ENCODE measurements around the gene WHRN. TPM values are rescaled to one million over a fixed set of nuclear protein-coding genes. Genes with fewer than 3 reads are reported as not detected.

The WHRN gene
- total RNA-seq, 4 donors from 2014 or later: 8.4 to 12.9 (median 11.0) TPM

- Histone ChIP-seq H3K27ac (peak overlapping the region in 1 of 4 donors; percentile 92), H3K36me3 (no peaks in the 10 kb centered on the region), H3K9me3 (no peaks in the 10 kb centered on the region), H3K4me1 (peaks cover 0 to 61% (median 0%) of the 10 kb centered on the region in 3 donors), H3K4me3 (no peak overlapping the region), H3K27me3 (no peaks in the 10 kb centered on the region)
- WGBS, 2 donors (ENCODE audit: low coverage in 1 of 2): 56 to 74% methylated on average over 4 to 9 of the region's 9 CpGs
- TF ChIP-seq POLR2A (IDR thresholded peaks at IDR 0.05) (no peak), POLR2AphosphoS5 (IDR thresholded peaks at IDR 0.05) (no peak), CTCF (IDR thresholded peaks at IDR 0.05) (no peak), EP300 (IDR thresholded peaks at IDR 0.05) (no peak)
- ATAC-seq: no peak
These were observed 5.2 kb downstream of the WHRN start for GRCh38 chr9:114499941-114500696.

GRCh38 chr9:114499528-114499927, 5.7 kb downstream of the WHRN start:
- no peak overlapping the region for H3K27ac ChIP-seq
- WGBS, 2 donors (ENCODE audit: low coverage in 1 of 2): 43 to 79% methylated on average over 1 to 8 of the region's 9 CpGs
- peaks cover 0 to 55% (median 0%) of the 10 kb centered on the region in 3 donors for H3K4me1 ChIP-seq
- ATAC-seq: no peak
- no peaks in the 10 kb centered on the region for H3K27me3 ChIP-seq
- H3K36me3 ChIP-seq: no peaks in the 10 kb centered on the region
- TF ChIP-seq CTCF (IDR thresholded peaks at IDR 0.05) (no peak), POLR2AphosphoS5 (IDR thresholded peaks at IDR 0.05) (no peak), EP300 (IDR thresholded peaks at IDR 0.05) (no peak), POLR2A (IDR thresholded peaks at IDR 0.05) (no peak)
- H3K4me3 ChIP-seq: no peak overlapping the region
- no peaks in the 10 kb centered on the region for H3K9me3 ChIP-seq

GRCh38 chr9:114497727-114498382, 7.4 kb downstream of the WHRN start:
- ATAC-seq: no peak
- Histone ChIP-seq H3K27me3 (no peaks in the 10 kb centered on the region), H3K36me3 (no peaks in the 10 kb centered on the region), H3K4me3 (no peak overlapping the region), H3K27ac (no peak overlapping the region), H3K9me3 (no peaks in the 10 kb centered on the region), H3K4me1 (peaks cover 0 to 39% (median 0%) of the 10 kb centered on the region in 3 donors)
- WGBS, 2 donors (ENCODE audit: low coverage in 1 of 2): 88 to 91% methylated on average over 3 to 6 of the region's 7 CpGs
- TF ChIP-seq POLR2AphosphoS5 (IDR thresholded peaks at IDR 0.05) (no peak), CTCF (IDR thresholded peaks at IDR 0.05) (no peak), EP300 (IDR thresholded peaks at IDR 0.05) (no peak), POLR2A (IDR thresholded peaks at IDR 0.05) (no peak)

GRCh38 chr9:114497236-114497635, 8.0 kb downstream of the WHRN start:
- TF ChIP-seq POLR2AphosphoS5 (IDR thresholded peaks at IDR 0.05) (no peak), CTCF (IDR thresholded peaks at IDR 0.05) (no peak), EP300 (IDR thresholded peaks at IDR 0.05) (no peak), POLR2A (IDR thresholded peaks at IDR 0.05) (no peak)
- WGBS, 2 donors (ENCODE audit: low coverage in 1 of 2): 48 to 51% methylated on average over 2 of the region's 2 CpGs
- Histone ChIP-seq H3K36me3 (no peaks in the 10 kb centered on the region), H3K27me3 (no peaks in the 10 kb centered on the region), H3K9me3 (no peaks in the 10 kb centered on the region), H3K27ac (no peak overlapping the region), H3K4me1 (peaks cover 0 to 33% (median 0%) of the 10 kb centered on the region in 3 donors), H3K4me3 (no peak overlapping the region)
- no peak for ATAC-seq

Measured in gastroesophageal sphincter (tissue), 4 donors.